Neural cell (in vitro differentiated cells): ENCODE measurements around the gene FZR1. TPM values are rescaled to one million over a fixed set of nuclear protein-coding genes. Genes with fewer than 3 reads are reported as not detected.

Source experiments
- H2AFZ ChIP-seq: fragments of 200-600, 300-800 bp; sonication (generic), shearing (Covaris generic); 2 replicates; pipeline ENCODE4 v1.6.0; 2014; ENCODE audit warnings: low read depth, mild to moderate bottlenecking, antibody characterized with exemption, low read length, moderate library complexity
- H3F3A ChIP-seq: fragments of 200-600 bp; shearing (Covaris generic); 2 replicates; pipeline ENCODE4 v1.6.1; 2016; ENCODE audit warnings: mild to moderate bottlenecking, moderate library complexity, mixed read lengths, antibody characterized with exemption, low read length; ENCODE audit not compliant: insufficient read depth, poor library complexity, severe bottlenecking
- H3K27ac ChIP-seq: fragments of 200-600, 300-800 bp; sonication (generic), shearing (Covaris generic); 2 replicates; pipeline ENCODE4 v1.5.1; 2014; ENCODE audit warnings: mild to moderate bottlenecking, low read length, moderate library complexity
- H3K27me3 ChIP-seq: fragments of 300-800, 200-600 bp; sonication (generic), shearing (Covaris generic); 2 replicates; pipeline ENCODE4 v1.6.0; 2014; ENCODE audit warnings: mild to moderate bottlenecking, low read depth, low read length, moderate library complexity; ENCODE audit not compliant: insufficient read depth
- H3K36me3 ChIP-seq: fragments of 300-800, 200-600 bp; sonication (generic), shearing (Covaris generic); 2 replicates; pipeline ENCODE4 v1.5.1; 2014; ENCODE audit warnings: mild to moderate bottlenecking, antibody characterized with exemption, low read length, moderate library complexity; ENCODE audit not compliant: insufficient read depth
- H3K4me2 ChIP-seq: fragments of 300-800, 200-600 bp; sonication (generic), shearing (Covaris generic); 2 replicates; pipeline ENCODE4 v1.6.0; 2014; ENCODE audit warnings: mild to moderate bottlenecking, low read length
- H3K4me3 ChIP-seq: fragments of 300-800, 200-600 bp; sonication (generic), shearing (Covaris generic); 2 replicates; pipeline ENCODE4 v1.5.1; 2014; ENCODE audit warnings: mild to moderate bottlenecking, low read length, moderate library complexity
- H3K79me2 ChIP-seq: fragments of 200-600 bp; shearing (Covaris generic); replicated peaks from 2 replicates; pipeline ENCODE4 v1.6.0; 2014; ENCODE audit warnings: mild to moderate bottlenecking, low read length, moderate library complexity; ENCODE audit not compliant: insufficient read depth
- H3K9ac ChIP-seq: fragments of 300-800, 200-600 bp; sonication (generic), shearing (Covaris generic); 2 replicates; pipeline ENCODE4 v1.6.1; 2016; ENCODE audit warnings: mild to moderate bottlenecking, low read length, mixed read lengths
- H3K9me2 ChIP-seq: fragments of 200-600 bp; shearing (Covaris generic); 2 replicates; pipeline ENCODE4 v1.6.1; 2016; ENCODE audit warnings: mild to moderate bottlenecking, low read length, mixed read lengths; ENCODE audit not compliant: insufficient read depth
- H3K9me3 ChIP-seq: fragments of 200-600, 300-800 bp; sonication (generic), shearing (Covaris generic); 2 replicates; pipeline ENCODE4 v1.6.1; 2016; ENCODE audit warnings: mild to moderate bottlenecking, mixed run types, low read length, moderate library complexity, mixed read lengths
- H4K20me1 ChIP-seq: fragments of 200-600 bp; shearing (Covaris generic); 2 replicates; pipeline ENCODE4 v1.6.1; 2016; ENCODE audit warnings: mild to moderate bottlenecking, mixed run types; ENCODE audit not compliant: insufficient read depth
- EP300 ChIP-seq: fragments of 450-650 bp; conservative IDR thresholded peaks from 2 replicates; pipeline ENCODE4 v1.6.1; 2014; ENCODE audit warnings: antibody characterized with exemption, mild to moderate bottlenecking, moderate library complexity; ENCODE audit not compliant: poor library complexity, severe bottlenecking
- EZH2 ChIP-seq: fragments of 200-600, 300-800 bp; shearing (Covaris generic), sonication (generic); IDR thresholded peaks from 2 replicates; pipeline ENCODE4 v1.6.1; 2014; ENCODE audit warnings: antibody characterized with exemption, low read length, borderline replicate concordance, mild to moderate bottlenecking; ENCODE audit not compliant: insufficient read depth, poor library complexity, severe bottlenecking
- MXI1 ChIP-seq: fragments of 450-650 bp; conservative IDR thresholded peaks from 2 replicates; pipeline ENCODE4 v1.6.1; 2014; ENCODE audit warnings: antibody characterized with exemption, mild to moderate bottlenecking; ENCODE audit not compliant: poor library complexity, severe bottlenecking
- POLR2AphosphoS5 ChIP-seq: IDR thresholded peaks from 2 replicates; pipeline ENCODE4 v1.6.1; 2012
- RAD21 ChIP-seq: fragments of 450-650 bp; conservative IDR thresholded peaks from 2 replicates; pipeline ENCODE4 v1.6.1; 2014; ENCODE audit warnings: antibody characterized with exemption, mild to moderate bottlenecking, moderate library complexity
- SMC3 ChIP-seq: fragments of 450-650 bp; conservative IDR thresholded peaks from 2 replicates; pipeline ENCODE4 v1.6.1; 2014; ENCODE audit warnings: antibody characterized with exemption, mild to moderate bottlenecking, moderate library complexity; ENCODE audit not compliant: poor library complexity
- TAF1 ChIP-seq: IDR thresholded peaks from 2 replicates; pipeline ENCODE4 v1.6.1; 2012; ENCODE audit warnings: low read depth
- polyA plus RNA-seq: library from polyadenylated mRNA; depleted of rRNA; stranded (reverse); fragments of >200 nt; gene quantifications from 2 replicates; pipeline ENCODE4 v1.2.3, GENCODE V29; 2014
- TF ChIP-seq, protein P1 (sequence below): IDR thresholded peaks from 2 replicates; pipeline ENCODE4 v1.6.1; 2012; ENCODE audit warnings: borderline replicate concordance
- TF ChIP-seq, protein P2 (sequence below): fragments of 450-650 bp; IDR thresholded peaks from 2 replicates; pipeline ENCODE4 v1.5.1; 2014; ENCODE audit warnings: antibody characterized with exemption, mild to moderate bottlenecking, moderate library complexity; ENCODE audit not compliant: poor library complexity, severe bottlenecking

FZR1 gene
- polyA plus RNA-seq, 1 donor from 2014 or later = 55.7 TPM

DNA sequence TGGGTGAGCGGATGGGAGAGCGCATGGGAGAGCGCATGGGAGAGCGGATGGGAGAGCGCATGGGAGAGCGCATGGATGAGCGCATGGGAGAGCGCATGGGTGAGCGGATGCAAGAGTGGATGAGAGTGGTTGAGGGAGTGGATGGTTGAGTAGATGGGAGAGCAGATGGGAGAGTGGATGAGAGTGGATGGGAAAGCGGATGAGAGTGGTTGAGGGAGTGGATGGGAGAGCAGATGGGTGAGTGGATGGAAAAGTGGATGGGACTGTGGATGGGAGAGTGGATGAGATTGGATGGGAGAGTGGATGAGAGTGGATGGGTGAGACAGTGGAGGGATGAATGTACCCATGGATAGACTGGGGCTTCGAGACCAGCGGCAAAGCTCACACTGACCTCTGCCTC is 24.3 kb downstream of the FZR1 start:
- Histone ChIP-seq H3F3A (no peaks in the 10 kb centered on the region), H3K9ac (no peak overlapping the region), H2AFZ (no peak overlapping the region), H3K36me3 (peaks cover 4% of the 10 kb centered on the region), H3K27ac (no peak overlapping the region), H3K9me3 (no peaks in the 10 kb centered on the region), H3K27me3 (no peaks in the 10 kb centered on the region), H3K9me2 (no peaks in the 10 kb centered on the region), H3K4me2 (no peak overlapping the region), H4K20me1 (no peaks in the 10 kb centered on the region), H3K79me2 (no peaks in the 10 kb centered on the region), H3K4me3 (no peak overlapping the region)
- TF ChIP-seq RAD21 = no peak
- TF ChIP-seq SMC3 = no peak
- TF ChIP-seq, protein P1, sequence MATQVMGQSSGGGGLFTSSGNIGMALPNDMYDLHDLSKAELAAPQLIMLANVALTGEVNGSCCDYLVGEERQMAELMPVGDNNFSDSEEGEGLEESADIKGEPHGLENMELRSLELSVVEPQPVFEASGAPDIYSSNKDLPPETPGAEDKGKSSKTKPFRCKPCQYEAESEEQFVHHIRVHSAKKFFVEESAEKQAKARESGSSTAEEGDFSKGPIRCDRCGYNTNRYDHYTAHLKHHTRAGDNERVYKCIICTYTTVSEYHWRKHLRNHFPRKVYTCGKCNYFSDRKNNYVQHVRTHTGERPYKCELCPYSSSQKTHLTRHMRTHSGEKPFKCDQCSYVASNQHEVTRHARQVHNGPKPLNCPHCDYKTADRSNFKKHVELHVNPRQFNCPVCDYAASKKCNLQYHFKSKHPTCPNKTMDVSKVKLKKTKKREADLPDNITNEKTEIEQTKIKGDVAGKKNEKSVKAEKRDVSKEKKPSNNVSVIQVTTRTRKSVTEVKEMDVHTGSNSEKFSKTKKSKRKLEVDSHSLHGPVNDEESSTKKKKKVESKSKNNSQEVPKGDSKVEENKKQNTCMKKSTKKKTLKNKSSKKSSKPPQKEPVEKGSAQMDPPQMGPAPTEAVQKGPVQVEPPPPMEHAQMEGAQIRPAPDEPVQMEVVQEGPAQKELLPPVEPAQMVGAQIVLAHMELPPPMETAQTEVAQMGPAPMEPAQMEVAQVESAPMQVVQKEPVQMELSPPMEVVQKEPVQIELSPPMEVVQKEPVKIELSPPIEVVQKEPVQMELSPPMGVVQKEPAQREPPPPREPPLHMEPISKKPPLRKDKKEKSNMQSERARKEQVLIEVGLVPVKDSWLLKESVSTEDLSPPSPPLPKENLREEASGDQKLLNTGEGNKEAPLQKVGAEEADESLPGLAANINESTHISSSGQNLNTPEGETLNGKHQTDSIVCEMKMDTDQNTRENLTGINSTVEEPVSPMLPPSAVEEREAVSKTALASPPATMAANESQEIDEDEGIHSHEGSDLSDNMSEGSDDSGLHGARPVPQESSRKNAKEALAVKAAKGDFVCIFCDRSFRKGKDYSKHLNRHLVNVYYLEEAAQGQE = no peak
- TF ChIP-seq EZH2 = no peak
- TF ChIP-seq TAF1 = no peak
- TF ChIP-seq POLR2AphosphoS5 = no peak
- no peak for TF ChIP-seq MXI1
- TF ChIP-seq, protein P2, sequence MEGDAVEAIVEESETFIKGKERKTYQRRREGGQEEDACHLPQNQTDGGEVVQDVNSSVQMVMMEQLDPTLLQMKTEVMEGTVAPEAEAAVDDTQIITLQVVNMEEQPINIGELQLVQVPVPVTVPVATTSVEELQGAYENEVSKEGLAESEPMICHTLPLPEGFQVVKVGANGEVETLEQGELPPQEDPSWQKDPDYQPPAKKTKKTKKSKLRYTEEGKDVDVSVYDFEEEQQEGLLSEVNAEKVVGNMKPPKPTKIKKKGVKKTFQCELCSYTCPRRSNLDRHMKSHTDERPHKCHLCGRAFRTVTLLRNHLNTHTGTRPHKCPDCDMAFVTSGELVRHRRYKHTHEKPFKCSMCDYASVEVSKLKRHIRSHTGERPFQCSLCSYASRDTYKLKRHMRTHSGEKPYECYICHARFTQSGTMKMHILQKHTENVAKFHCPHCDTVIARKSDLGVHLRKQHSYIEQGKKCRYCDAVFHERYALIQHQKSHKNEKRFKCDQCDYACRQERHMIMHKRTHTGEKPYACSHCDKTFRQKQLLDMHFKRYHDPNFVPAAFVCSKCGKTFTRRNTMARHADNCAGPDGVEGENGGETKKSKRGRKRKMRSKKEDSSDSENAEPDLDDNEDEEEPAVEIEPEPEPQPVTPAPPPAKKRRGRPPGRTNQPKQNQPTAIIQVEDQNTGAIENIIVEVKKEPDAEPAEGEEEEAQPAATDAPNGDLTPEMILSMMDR = no peak
- TF ChIP-seq EP300 = no peak

GRCh38 chr19:3531716-3532115 is 25.6 kb downstream of the FZR1 start:
- H2AFZ ChIP-seq = no peak overlapping the region
- no peaks in the 10 kb centered on the region for H3K36me3 ChIP-seq
- no peak overlapping the region for H3K27ac ChIP-seq
- H3K4me3 ChIP-seq = no peak overlapping the region
- no peaks in the 10 kb centered on the region for H4K20me1 ChIP-seq
- H3F3A ChIP-seq = no peaks in the 10 kb centered on the region
- no peaks in the 10 kb centered on the region for H3K9me3 ChIP-seq
- TF ChIP-seq EZH2 (no peak), SMC3 (no peak), TAF1 (no peak), RAD21 (no peak), MXI1 (no peak), POLR2AphosphoS5 (no peak), EP300 (no peak)
- TF ChIP-seq, protein P2 = no peak
- TF ChIP-seq, protein P1 = no peak
- H3K79me2 ChIP-seq = no peaks in the 10 kb centered on the region
- H3K27me3 ChIP-seq = no peaks in the 10 kb centered on the region
- H3K4me2 ChIP-seq = no peak overlapping the region
- H3K9ac ChIP-seq = no peak overlapping the region
- H3K9me2 ChIP-seq = no peaks in the 10 kb centered on the region
